Measurements from ENCODE around the gene PTH1R. TPM values are rescaled to one million over a fixed set of nuclear protein-coding genes. Genes with fewer than 3 reads are reported as not detected.

The PTH1R gene
- total and polyA plus RNA-seq, 2 donors (not counting 1 experiment from before 2014, with no cell fraction given), result 0.67 to 4.3 TPM

- TF ChIP-seq CTCF (conservative IDR thresholded peaks at IDR 0.05 in 1 of 2, IDR thresholded peaks at IDR 0.05 in 1 of 2; ENCODE audit: low read depth in 1 of 2, low read length in 2 of 2) (no peak), EZH2 (IDR thresholded peaks at IDR 0.05; ENCODE audit: low read length, missing control alignments) (no peak)
- no peak for DNase-seq (ENCODE audit: low read depth in 2 of 2)
Observed at GRCh38 chr3:46862369-46863025, 15.0 kb upstream of the PTH1R start.

GRCh38 chr3:46863261-46863782 lies 14.2 kb upstream of the PTH1R start, which contains the start of gene MYL3:
Gene MYL3, minus strand, starts transcription at chr3:46863444. Its CDS starts 54 bp downstream, at chr3:46863390.
- Histone ChIP-seq H4K20me1 (ENCODE audit: control insufficient read depth, extremely low read depth, insufficient read depth, low read length) (no peaks in the 10 kb centered on the region), H3K4me2 (ENCODE audit: extremely low read depth, insufficient read depth, low read length) (no peak within 1 kb of the TSS), H3K4me1 (ENCODE audit: control insufficient read depth, extremely low read depth, insufficient read depth, low read length) (peaks cover 3% of the 10 kb centered on the region), H3K9me3 (ENCODE audit: control insufficient read depth, insufficient read depth, low read depth, low read length) (no peaks in the 10 kb centered on the region), H3K79me2 (ENCODE audit: control insufficient read depth, insufficient read depth, low read length) (no peaks in the 10 kb centered on the region), H3K27me3 (ENCODE audit: control insufficient read depth, insufficient read depth, low read length) (peaks cover 8% of the 10 kb centered on the region), H3K9ac (ENCODE audit: insufficient read depth, low read length) (no peak within 1 kb of the TSS), H3K36me3 (ENCODE audit: control insufficient read depth, insufficient read depth, low read length) (no peaks in the 10 kb centered on the region), H3K4me3 (replicated peaks in 1 of 4; ENCODE audit: control extremely low read depth in 1 of 4, insufficient read depth in 1 of 4, low read depth in 3 of 4, low read length in 4 of 4) (no peak within 1 kb of the TSS), H2AFZ (ENCODE audit: low read length) (no peak within 1 kb of the TSS), H3K27ac (ENCODE audit: insufficient read depth, low read length) (no peak within 1 kb of the TSS)
- TF ChIP-seq EZH2 (IDR thresholded peaks at IDR 0.05; ENCODE audit: low read length, missing control alignments), result no peak
- no peak for TF ChIP-seq CTCF (conservative IDR thresholded peaks at IDR 0.05 in 1 of 2, IDR thresholded peaks at IDR 0.05 in 1 of 2; ENCODE audit: low read depth in 1 of 2, low read length in 2 of 2)
- DNase-seq (ENCODE audit: low read depth in 2 of 2), result no peak

More at GRCh38 chr3:46862369-46863025, 15.0 kb upstream of the PTH1R start:
- H3K9me3 ChIP-seq (ENCODE audit: control insufficient read depth, insufficient read depth, low read depth, low read length), result no peaks in the 10 kb centered on the region
- no peak overlapping the region for H3K4me3 ChIP-seq (replicated peaks in 1 of 4; ENCODE audit: control extremely low read depth in 1 of 4, insufficient read depth in 1 of 4, low read depth in 3 of 4, low read length in 4 of 4)
- no peak overlapping the region for H3K27ac ChIP-seq (ENCODE audit: insufficient read depth, low read length)
- no peak overlapping the region for H2AFZ ChIP-seq (ENCODE audit: low read length)
- H3K4me1 ChIP-seq (ENCODE audit: control insufficient read depth, extremely low read depth, insufficient read depth, low read length), result peaks cover 3% of the 10 kb centered on the region
- H4K20me1 ChIP-seq (ENCODE audit: control insufficient read depth, extremely low read depth, insufficient read depth, low read length), result no peaks in the 10 kb centered on the region
- peaks cover 8% of the 10 kb centered on the region for H3K27me3 ChIP-seq (ENCODE audit: control insufficient read depth, insufficient read depth, low read length)
- no peaks in the 10 kb centered on the region for H3K79me2 ChIP-seq (ENCODE audit: control insufficient read depth, insufficient read depth, low read length)
- no peak overlapping the region for H3K9ac ChIP-seq (ENCODE audit: insufficient read depth, low read length)
- no peaks in the 10 kb centered on the region for H3K36me3 ChIP-seq (ENCODE audit: control insufficient read depth, insufficient read depth, low read length)
- H3K4me2 ChIP-seq (ENCODE audit: extremely low read depth, insufficient read depth, low read length), result no peak overlapping the region

- Histone ChIP-seq H3K9ac (ENCODE audit: insufficient read depth, low read length) (no peak overlapping the region), H4K20me1 (ENCODE audit: control insufficient read depth, extremely low read depth, insufficient read depth, low read length) (no peaks in the 10 kb centered on the region), H3K4me2 (ENCODE audit: extremely low read depth, insufficient read depth, low read length) (no peak overlapping the region), H3K27me3 (ENCODE audit: control insufficient read depth, insufficient read depth, low read length) (peaks cover 9% of the 10 kb centered on the region), H3K27ac (ENCODE audit: insufficient read depth, low read length) (no peak overlapping the region), H3K36me3 (ENCODE audit: control insufficient read depth, insufficient read depth, low read length) (no peaks in the 10 kb centered on the region), H3K9me3 (ENCODE audit: control insufficient read depth, insufficient read depth, low read depth, low read length) (no peaks in the 10 kb centered on the region), H3K4me1 (ENCODE audit: control insufficient read depth, extremely low read depth, insufficient read depth, low read length) (peaks cover 3% of the 10 kb centered on the region), H3K4me3 (replicated peaks in 1 of 4; ENCODE audit: control extremely low read depth in 1 of 4, insufficient read depth in 1 of 4, low read depth in 3 of 4, low read length in 4 of 4) (no peak overlapping the region), H3K79me2 (ENCODE audit: control insufficient read depth, insufficient read depth, low read length) (no peaks in the 10 kb centered on the region), H2AFZ (ENCODE audit: low read length) (no peak overlapping the region)
- DNase-seq (ENCODE audit: low read depth in 2 of 2), result peak in 1 of 2 donors; percentile 12
- TF ChIP-seq EZH2 (IDR thresholded peaks at IDR 0.05; ENCODE audit: low read length, missing control alignments) (peak; percentile 24), CTCF (conservative IDR thresholded peaks at IDR 0.05 in 1 of 2, IDR thresholded peaks at IDR 0.05 in 1 of 2; ENCODE audit: low read depth in 1 of 2, low read length in 2 of 2) (no peak)
Observed at GRCh38 chr3:46864061-46864881, 13.2 kb upstream of the PTH1R start.
